OCI-LY7 (cell line): ENCODE results near the gene CORO2B.

Source experiments
- EZH2phosphoT487 ChIP-seq: fragments of 200-600 bp; sonication (generic); IDR thresholded peaks from 2 replicates; pipeline ENCODE4 v1.6.1; 2018; ENCODE audit warnings: low read depth, borderline replicate concordance, mild to moderate bottlenecking, mixed run types, antibody characterized with exemption, low read length, moderate library complexity, mixed read lengths
- TF ChIP-seq, protein P1 (sequence below): fragments of 200-600 bp; sonication (generic); conservative IDR thresholded peaks from 2 replicates; pipeline ENCODE4 v1.5.1; 2014; ENCODE audit warnings: mild to moderate bottlenecking, antibody characterized with exemption, low read length, moderate library complexity, mixed read lengths

GRCh38 chr15:68536331-68537095, 42.3 kb upstream of the CORO2B start:
- TF ChIP-seq, protein P1, sequence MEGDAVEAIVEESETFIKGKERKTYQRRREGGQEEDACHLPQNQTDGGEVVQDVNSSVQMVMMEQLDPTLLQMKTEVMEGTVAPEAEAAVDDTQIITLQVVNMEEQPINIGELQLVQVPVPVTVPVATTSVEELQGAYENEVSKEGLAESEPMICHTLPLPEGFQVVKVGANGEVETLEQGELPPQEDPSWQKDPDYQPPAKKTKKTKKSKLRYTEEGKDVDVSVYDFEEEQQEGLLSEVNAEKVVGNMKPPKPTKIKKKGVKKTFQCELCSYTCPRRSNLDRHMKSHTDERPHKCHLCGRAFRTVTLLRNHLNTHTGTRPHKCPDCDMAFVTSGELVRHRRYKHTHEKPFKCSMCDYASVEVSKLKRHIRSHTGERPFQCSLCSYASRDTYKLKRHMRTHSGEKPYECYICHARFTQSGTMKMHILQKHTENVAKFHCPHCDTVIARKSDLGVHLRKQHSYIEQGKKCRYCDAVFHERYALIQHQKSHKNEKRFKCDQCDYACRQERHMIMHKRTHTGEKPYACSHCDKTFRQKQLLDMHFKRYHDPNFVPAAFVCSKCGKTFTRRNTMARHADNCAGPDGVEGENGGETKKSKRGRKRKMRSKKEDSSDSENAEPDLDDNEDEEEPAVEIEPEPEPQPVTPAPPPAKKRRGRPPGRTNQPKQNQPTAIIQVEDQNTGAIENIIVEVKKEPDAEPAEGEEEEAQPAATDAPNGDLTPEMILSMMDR: no peak
- TF ChIP-seq EZH2phosphoT487: no peak
